OCI-LY1 (cell line): ENCODE measurements around the gene KDM4B.

Experiments used
- H2AFZ ChIP-seq: fragments of 200-600 bp; sonication (generic), shearing (Covaris generic); 2 replicates; pipeline ENCODE4 v1.6.0; 2014; ENCODE audit warnings: antibody characterized with exemption, mild to moderate bottlenecking, low read length
- H3F3A ChIP-seq: fragments of 200-600 bp; sonication (generic), shearing (Covaris generic); 2 replicates; pipeline ENCODE4 v1.6.0; 2014; ENCODE audit warnings: mild to moderate bottlenecking, antibody characterized with exemption, low read length, moderate library complexity; ENCODE audit not compliant: insufficient read depth
- H3K27ac ChIP-seq: fragments of 200-600 bp; sonication (generic); 2 replicates; pipeline ENCODE4 v1.5.1; 2014; ENCODE audit warnings: low read length, mixed run types, mild to moderate bottlenecking, low read depth; ENCODE audit not compliant: poor library complexity, severe bottlenecking
- H3K27me3 ChIP-seq: fragments of 200-600 bp; sonication (generic); 2 replicates; pipeline ENCODE4 v1.6.0; 2014; ENCODE audit warnings: antibody characterized with exemption, mild to moderate bottlenecking, low read length, moderate library complexity; ENCODE audit not compliant: insufficient read depth
- H3K36me3 ChIP-seq: fragments of 200-600 bp; sonication (generic); 2 replicates; pipeline ENCODE4 v1.6.1; 2014; ENCODE audit warnings: mild to moderate bottlenecking, antibody characterized with exemption, low read length, moderate library complexity, mixed read lengths; ENCODE audit not compliant: insufficient read depth
- H3K4me1 ChIP-seq: fragments of 200-600 bp; sonication (generic); 2 replicates; pipeline ENCODE4 v1.5.1; 2014; ENCODE audit warnings: mild to moderate bottlenecking, low read length, moderate library complexity; ENCODE audit not compliant: insufficient read depth, severe bottlenecking
- H3K4me2 ChIP-seq: fragments of 200-600 bp; sonication (generic), shearing (Covaris generic); 2 replicates; pipeline ENCODE4 v1.6.1; 2014; ENCODE audit warnings: low read length
- H3K4me3 ChIP-seq: fragments of 200-600 bp; sonication (generic); 2 replicates; pipeline ENCODE4 v1.5.1; 2014; ENCODE audit warnings: low read length, low read depth, mild to moderate bottlenecking, mixed read lengths; ENCODE audit not compliant: poor library complexity, severe bottlenecking
- H3K79me2 ChIP-seq: fragments of 200-600 bp; shearing (Covaris generic); 2 replicates; pipeline ENCODE4 v1.6.1; 2016; ENCODE audit warnings: mixed run types, low read length, mixed read lengths; ENCODE audit not compliant: insufficient read depth
- H3K9ac ChIP-seq: fragments of 200-600 bp; sonication (generic), shearing (Covaris generic); 2 replicates; pipeline ENCODE4 v1.6.1; 2014; ENCODE audit warnings: mild to moderate bottlenecking, low read length, mixed read lengths
- H3K9me2 ChIP-seq: fragments of 200-600 bp; sonication (generic), shearing (Covaris generic); 2 replicates; pipeline ENCODE4 v1.6.1; 2014; ENCODE audit warnings: low read depth, mild to moderate bottlenecking, low read length, mixed read lengths
- H3K9me3 ChIP-seq: fragments of 200-600 bp; shearing (Covaris generic); 2 replicates; pipeline ENCODE4 v1.6.1; 2014; ENCODE audit warnings: low read length, mixed read lengths
- H4K20me1 ChIP-seq: fragments of 200-600 bp; sonication (generic), shearing (Covaris generic); 2 replicates; pipeline ENCODE4 v1.6.0; 2016; ENCODE audit warnings: mild to moderate bottlenecking, low read length; ENCODE audit not compliant: insufficient read depth
- CTCF ChIP-seq: fragments of 200-600 bp; sonication (generic), shearing (Covaris generic); IDR thresholded peaks from 2 replicates; pipeline ENCODE4 v1.5.1; 2017; ENCODE audit warnings: mild to moderate bottlenecking, antibody characterized with exemption, low read length, moderate library complexity, mixed read lengths
- EZH2 ChIP-seq: fragments of 200-600 bp; sonication (generic), shearing (Covaris generic); IDR thresholded peaks from 2 replicates; pipeline ENCODE4 v1.8.0; 2017; ENCODE audit warnings: borderline replicate concordance, mixed run types, mild to moderate bottlenecking, antibody characterized with exemption, low read length, moderate library complexity, mixed read lengths

KDM4B gene

GRCh38 chr19:4929186-4929585 is 39.7 kb upstream of the KDM4B start:
- TF ChIP-seq EZH2 (no peak), CTCF (no peak)
- peaks cover 2% of the 10 kb centered on the region; the same call in 1 of the 2 replicates for H3F3A ChIP-seq
- H4K20me1 ChIP-seq = no peaks in the 10 kb centered on the region
- H3K27ac ChIP-seq = no peak overlapping the region
- H3K27me3 ChIP-seq = no peaks in the 10 kb centered on the region
- peaks cover 34% of the 10 kb centered on the region for H3K79me2 ChIP-seq
- no peaks in the 10 kb centered on the region for H3K9me3 ChIP-seq
- H3K4me1 ChIP-seq = no peaks in the 10 kb centered on the region
- no peak overlapping the region for H2AFZ ChIP-seq
- peaks cover 88% of the 10 kb centered on the region for H3K36me3 ChIP-seq
- no peak overlapping the region for H3K9ac ChIP-seq
- no peak overlapping the region for H3K4me2 ChIP-seq
- H3K4me3 ChIP-seq = no peak overlapping the region
- H3K9me2 ChIP-seq = no peaks in the 10 kb centered on the region

GRCh38 chr19:4930664-4931063 is 38.2 kb upstream of the KDM4B start:
- H2AFZ ChIP-seq = no peak overlapping the region
- peaks cover 92% of the 10 kb centered on the region for H3K36me3 ChIP-seq
- H3K9ac ChIP-seq = no peak overlapping the region

GRCh38 chr19:4932711-4933110 is 36.2 kb upstream of the KDM4B start:
- no peak overlapping the region for H3K9ac ChIP-seq
- TF ChIP-seq EZH2 = no peak
- no peak for TF ChIP-seq CTCF
- H3K79me2 ChIP-seq = peaks cover 3% of the 10 kb centered on the region
- no peak overlapping the region for H3K4me3 ChIP-seq
- H3K36me3 ChIP-seq = peaks cover 99% of the 10 kb centered on the region
- no peak overlapping the region for H2AFZ ChIP-seq
- no peaks in the 10 kb centered on the region for H3K9me2 ChIP-seq
- no peaks in the 10 kb centered on the region for H3K27me3 ChIP-seq
- H3K4me2 ChIP-seq = no peak overlapping the region
- no peaks in the 10 kb centered on the region for H3K9me3 ChIP-seq
- H3F3A ChIP-seq = peaks cover 2% of the 10 kb centered on the region; the same call in 1 of the 2 replicates
- no peaks in the 10 kb centered on the region for H4K20me1 ChIP-seq
- H3K27ac ChIP-seq = peak overlapping the region; percentile 31
- H3K4me1 ChIP-seq = no peaks in the 10 kb centered on the region

More at GRCh38 chr19:4930664-4931063, 38.2 kb upstream of the KDM4B start:
- H3K4me1 ChIP-seq = no peaks in the 10 kb centered on the region
- TF ChIP-seq CTCF (no peak), EZH2 (no peak)
- no peaks in the 10 kb centered on the region for H3K27me3 ChIP-seq
- peaks cover 2% of the 10 kb centered on the region; the same call in 1 of the 2 replicates for H3F3A ChIP-seq
- H3K9me2 ChIP-seq = no peaks in the 10 kb centered on the region
- H3K79me2 ChIP-seq = peaks cover 21% of the 10 kb centered on the region
- H4K20me1 ChIP-seq = no peaks in the 10 kb centered on the region
- no peaks in the 10 kb centered on the region for H3K9me3 ChIP-seq
- H3K4me2 ChIP-seq = no peak overlapping the region
- no peak overlapping the region for H3K4me3 ChIP-seq
- no peak overlapping the region for H3K27ac ChIP-seq
